ENCODE data around the gene MLH3.

- TF ChIP-seq, protein P1, sequence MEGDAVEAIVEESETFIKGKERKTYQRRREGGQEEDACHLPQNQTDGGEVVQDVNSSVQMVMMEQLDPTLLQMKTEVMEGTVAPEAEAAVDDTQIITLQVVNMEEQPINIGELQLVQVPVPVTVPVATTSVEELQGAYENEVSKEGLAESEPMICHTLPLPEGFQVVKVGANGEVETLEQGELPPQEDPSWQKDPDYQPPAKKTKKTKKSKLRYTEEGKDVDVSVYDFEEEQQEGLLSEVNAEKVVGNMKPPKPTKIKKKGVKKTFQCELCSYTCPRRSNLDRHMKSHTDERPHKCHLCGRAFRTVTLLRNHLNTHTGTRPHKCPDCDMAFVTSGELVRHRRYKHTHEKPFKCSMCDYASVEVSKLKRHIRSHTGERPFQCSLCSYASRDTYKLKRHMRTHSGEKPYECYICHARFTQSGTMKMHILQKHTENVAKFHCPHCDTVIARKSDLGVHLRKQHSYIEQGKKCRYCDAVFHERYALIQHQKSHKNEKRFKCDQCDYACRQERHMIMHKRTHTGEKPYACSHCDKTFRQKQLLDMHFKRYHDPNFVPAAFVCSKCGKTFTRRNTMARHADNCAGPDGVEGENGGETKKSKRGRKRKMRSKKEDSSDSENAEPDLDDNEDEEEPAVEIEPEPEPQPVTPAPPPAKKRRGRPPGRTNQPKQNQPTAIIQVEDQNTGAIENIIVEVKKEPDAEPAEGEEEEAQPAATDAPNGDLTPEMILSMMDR (CRISPR knock-in tag; IDR thresholded peaks at IDR 0.05), result no peak
- TF ChIP-seq MTF1 (CRISPR knock-in tag; IDR thresholded peaks at IDR 0.05), result no peak
- TF ChIP-seq IKZF1 (IDR thresholded peaks at IDR 0.05), result no peak
- no peak for TF ChIP-seq HNRNPK (IDR thresholded peaks at IDR 0.05; ENCODE audit: low read depth, low read length, poor library complexity, severe bottlenecking)
- TF ChIP-seq FOSL1 (CRISPR knock-in tag; IDR thresholded peaks at IDR 0.05; ENCODE audit: borderline replicate concordance), result no peak
Observed at GRCh38 chr14:74974364-74975058, 76.8 kb downstream of the MLH3 start.

Measured in HepG2 (cell line).